VCaP (cell line): ENCODE measurements around the gene NCDN.
"Not testable (repeated sequence)": the region's sequence is repeated elsewhere in the genome, so short reads cannot be mapped to it uniquely, and the experiment has no call there.

Experiments used
- H3K27ac ChIP-seq: fragments of 450-650 bp; 2 replicates; pipeline ENCODE4 v1.5.1; 2017
- CTCF ChIP-seq: fragments of 450-650 bp; conservative IDR thresholded peaks from 2 replicates; pipeline ENCODE4 v1.5.1; 2017; ENCODE audit warnings: mild to moderate bottlenecking, moderate library complexity

Gene NCDN

GRCh38 chr1:35573198-35574124 is 15.9 kb downstream of the NCDN start, which contains the start of gene TFAP2E:
Gene TFAP2E, plus strand, starts transcription at chr1:35573314. Its CDS starts 264 bp downstream, at chr1:35573578.
- H3K27ac ChIP-seq = peak within 1 kb of the TSS; percentile 77
- TF ChIP-seq CTCF = no peak

GRCh38 chr1:35574125-35574654 is 16.6 kb downstream of the NCDN start:
- no peak for TF ChIP-seq CTCF
- peak overlapping the region; percentile 77 for H3K27ac ChIP-seq

- no peak for TF ChIP-seq CTCF
- peak overlapping the region; percentile 77 for H3K27ac ChIP-seq
These were observed 17.2 kb downstream of the NCDN start for GRCh38 chr1:35574655-35575415.

GRCh38 chr1:35575416-35575958 is 17.9 kb downstream of the NCDN start:
- peak overlapping the region; percentile 77 for H3K27ac ChIP-seq
- TF ChIP-seq CTCF = no peak

GRCh38 chr1:35576061-35576765 is 18.6 kb downstream of the NCDN start:
- no peak for TF ChIP-seq CTCF

GRCh38 chr1:35576766-35577070 is 19.1 kb downstream of the NCDN start:
- not testable (repeated sequence) for H3K27ac ChIP-seq

More at GRCh38 chr1:35576061-35576765, 18.6 kb downstream of the NCDN start:
- H3K27ac ChIP-seq = peak overlapping the region; percentile 77

GRCh38 chr1:35577071-35577998 is 19.7 kb downstream of the NCDN start:
- no peak for TF ChIP-seq CTCF

More at GRCh38 chr1:35577071-35577998, 19.7 kb downstream of the NCDN start:
- no peak overlapping the region for H3K27ac ChIP-seq
